IgD-negative memory B cell (primary cell): Measurements from ENCODE around the gene PTBP3. TPM values are rescaled to one million over a fixed set of nuclear protein-coding genes. Genes with fewer than 3 reads are reported as not detected.
"Not testable (repeated sequence)": the region's sequence is repeated elsewhere in the genome, so short reads cannot be mapped to it uniquely, and the experiment has no call there.

ENCODE experiments used
- H3K27ac Mint-ChIP-seq, 3 donors: one replicate each; pipeline ENCODE4 v1.8.0; 2020 to 2022; ENCODE audit warnings: mild to moderate bottlenecking in 3 of 3, mixed read lengths in 3 of 3, moderate library complexity in 1 of 3
- H3K27me3 Mint-ChIP-seq: one replicate; pipeline ENCODE4 v1.8.0; 2021; ENCODE audit warnings: mixed read lengths
- H3K36me3 Mint-ChIP-seq: one replicate; pipeline ENCODE4 v1.8.0; 2020; ENCODE audit warnings: mild to moderate bottlenecking, mixed read lengths
- H3K4me1 Mint-ChIP-seq, 3 donors: one replicate each; pipeline ENCODE4 v1.8.0; 2020 to 2022; ENCODE audit warnings: mixed read lengths in 3 of 3, mild to moderate bottlenecking in 1 of 3
- H3K4me3 Mint-ChIP-seq, 4 donors: one replicate each; pipeline ENCODE4 v1.8.0; 2020 to 2022; ENCODE audit warnings: mild to moderate bottlenecking in 4 of 4, mixed read lengths in 4 of 4, moderate library complexity in 3 of 4
- H3K9me3 Mint-ChIP-seq, 3 donors: one replicate each; pipeline ENCODE4 v1.8.0; 2020 to 2021; ENCODE audit warnings: mixed read lengths in 3 of 3, mild to moderate bottlenecking in 1 of 3
- polyA plus RNA-seq: library from polyadenylated mRNA; unstranded; fragments of 300-500 nt; fragmentation: Illumina TruSeq; gene quantifications from one replicate; pipeline ENCODE4 v1.2.3, GENCODE V29; 2021

The PTBP3 gene
- polyA plus RNA-seq: 32.7 TPM

GRCh38 chr9:112332977-112333638, at the start of gene PTBP3:
Gene PTBP3, minus strand, starts transcription at chr9:112333619. Its CDS starts 35,754 bp downstream, at chr9:112297865.
- H3K27ac Mint-ChIP-seq: peak within 1 kb of the TSS; percentile 93 to 97 (median 97)
- H3K9me3 Mint-ChIP-seq: no peaks in the 10 kb centered on the region
- H3K36me3 Mint-ChIP-seq: no peaks in the 10 kb centered on the region
- H3K4me3 Mint-ChIP-seq: peak within 1 kb of the TSS; percentile 89 to 98 (median 96)
- H3K27me3 Mint-ChIP-seq: no peaks in the 10 kb centered on the region
- H3K4me1 Mint-ChIP-seq: peaks cover 30 to 39% (median 33%) of the 10 kb centered on the region in 3 donors

GRCh38 chr9:112382501-112383364, 49.3 kb upstream of the PTBP3 start:
- peaks cover 36 to 44% (median 38%) of the 10 kb centered on the region in 3 donors for H3K4me1 Mint-ChIP-seq
- no peaks in the 10 kb centered on the region for H3K36me3 Mint-ChIP-seq
- H3K27me3 Mint-ChIP-seq: no peaks in the 10 kb centered on the region
- no peaks in the 10 kb centered on the region for H3K9me3 Mint-ChIP-seq
- peak overlapping the region in 2 of 4 donors; percentile 39 to 99 for H3K4me3 Mint-ChIP-seq
- H3K27ac Mint-ChIP-seq: peak overlapping the region in 1 of 3 donors; percentile 95

GRCh38 chr9:112382066-112382465, 48.6 kb upstream of the PTBP3 start:
- Mint-ChIP-seq H3K27ac (peak overlapping the region in 2 of 3 donors; percentile 31 to 95), H3K9me3 (no peaks in the 10 kb centered on the region), H3K4me3 (peak overlapping the region in 2 of 4 donors; percentile 39 to 99), H3K4me1 (peaks cover 36 to 48% (median 41%) of the 10 kb centered on the region in 3 donors), H3K27me3 (no peaks in the 10 kb centered on the region), H3K36me3 (no peaks in the 10 kb centered on the region)

GRCh38 chr9:112380825-112381221, 47.4 kb upstream of the PTBP3 start:
- Mint-ChIP-seq H3K27me3 (no peaks in the 10 kb centered on the region), H3K27ac (peak overlapping the region; percentile 84 to 95 (median 95)), H3K9me3 (no peaks in the 10 kb centered on the region), H3K36me3 (no peaks in the 10 kb centered on the region), H3K4me1 (peaks cover 36 to 51% (median 41%) of the 10 kb centered on the region in 3 donors), H3K4me3 (peak overlapping the region; percentile 97 to 100 (median 99))

DNA sequence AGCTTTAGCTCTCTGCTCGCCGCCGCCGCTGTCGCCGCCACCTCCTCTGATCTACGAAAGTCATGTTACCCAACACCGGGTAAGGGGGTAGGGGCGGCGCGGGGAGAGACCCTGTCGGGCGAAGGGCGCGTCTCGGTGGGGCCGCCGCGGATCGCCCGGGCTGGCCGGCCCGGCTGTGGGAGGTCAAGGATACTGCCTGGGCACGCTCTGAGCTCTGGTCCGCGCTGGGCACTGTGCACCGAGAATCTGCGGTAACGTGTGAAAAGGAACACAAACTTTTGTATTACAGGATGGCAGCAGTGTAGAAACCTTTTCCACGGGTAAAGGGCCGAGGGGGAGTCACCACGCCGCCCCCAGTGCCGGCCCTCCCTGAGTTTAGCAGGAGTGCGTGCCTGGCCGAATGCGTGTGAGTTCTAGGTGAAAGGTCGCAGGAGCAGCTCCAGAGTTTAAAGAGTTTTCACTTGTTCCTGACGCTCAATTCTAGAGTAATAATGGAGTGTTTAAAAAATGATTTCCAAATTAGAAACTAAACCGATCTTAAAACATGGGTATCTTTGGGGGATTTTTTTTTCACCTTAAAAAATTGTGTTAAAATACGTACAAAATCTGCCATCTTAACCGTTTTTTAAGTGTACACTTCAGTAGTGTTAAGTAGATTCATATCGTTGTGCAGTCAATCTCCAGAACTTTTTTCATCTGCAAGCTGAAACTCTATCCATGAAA, 46.8 kb upstream of the PTBP3 start, which contains the start of gene HSDL2:
Gene HSDL2, plus strand, starts transcription at position 7 of the 723 bp plus-strand sequence. Its CDS starts 56 bp downstream, at position 63.
- no peaks in the 10 kb centered on the region for H3K9me3 Mint-ChIP-seq
- peak within 1 kb of the TSS; percentile 97 to 100 (median 99) for H3K4me3 Mint-ChIP-seq
- H3K27me3 Mint-ChIP-seq: no peaks in the 10 kb centered on the region
- no peaks in the 10 kb centered on the region for H3K36me3 Mint-ChIP-seq
- peaks cover 36 to 51% (median 41%) of the 10 kb centered on the region in 3 donors for H3K4me1 Mint-ChIP-seq
- H3K27ac Mint-ChIP-seq: peak within 1 kb of the TSS; percentile 84 to 99 (median 95)

DNA sequence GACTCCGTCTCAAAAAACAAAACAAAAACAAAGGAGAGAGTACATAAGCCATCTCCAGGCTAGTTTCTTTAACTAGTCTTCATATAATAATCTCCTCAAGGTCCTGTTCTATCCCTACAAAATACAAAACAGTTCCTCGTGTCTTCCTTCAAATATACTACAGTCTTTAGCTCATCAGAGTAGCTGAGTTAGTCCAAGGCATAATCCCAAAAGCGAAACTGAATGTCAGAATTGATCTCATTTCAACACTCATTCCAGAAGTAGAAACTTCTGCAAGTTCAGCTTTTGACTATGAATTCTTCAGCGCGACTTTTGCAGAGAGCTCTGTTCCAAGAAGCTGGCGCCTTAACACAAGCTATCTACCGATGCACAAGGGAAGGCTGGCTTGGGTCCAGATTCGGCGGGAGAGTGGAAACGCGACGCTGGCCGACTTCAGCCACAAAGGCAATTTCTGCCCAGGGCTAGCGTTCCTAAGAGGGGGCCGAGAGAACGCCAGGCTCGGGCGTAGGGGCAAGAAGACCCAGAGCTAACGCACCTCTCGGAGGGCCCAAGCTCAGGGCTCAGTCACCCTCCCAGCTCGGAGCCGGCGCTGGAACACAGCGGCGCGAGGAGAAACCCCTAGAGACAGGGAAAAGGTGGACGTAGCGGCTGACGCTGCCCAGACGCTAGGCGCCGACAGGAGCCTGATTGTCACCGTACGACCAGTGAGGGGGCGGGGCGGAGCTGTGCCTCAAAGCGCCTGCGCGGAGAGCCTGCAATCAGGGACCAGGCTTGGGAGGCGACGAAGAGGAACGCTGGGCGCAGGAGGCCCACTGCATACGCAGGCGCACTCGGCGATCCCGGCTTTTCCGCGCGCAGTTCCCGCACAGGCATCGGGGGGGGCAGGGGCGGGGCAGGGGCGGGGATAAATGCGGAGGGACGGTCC, 46.0 kb upstream of the PTBP3 start:
- Mint-ChIP-seq H3K9me3 (no peaks in the 10 kb centered on the region), H3K27ac (peak overlapping the region; percentile 84 to 99 (median 95)), H3K4me3 (peak overlapping the region; percentile 97 to 100 (median 99)), H3K4me1 (peaks cover 30 to 45% (median 36%) of the 10 kb centered on the region in 3 donors), H3K36me3 (peaks cover 2% of the 10 kb centered on the region), H3K27me3 (no peaks in the 10 kb centered on the region)

DNA sequence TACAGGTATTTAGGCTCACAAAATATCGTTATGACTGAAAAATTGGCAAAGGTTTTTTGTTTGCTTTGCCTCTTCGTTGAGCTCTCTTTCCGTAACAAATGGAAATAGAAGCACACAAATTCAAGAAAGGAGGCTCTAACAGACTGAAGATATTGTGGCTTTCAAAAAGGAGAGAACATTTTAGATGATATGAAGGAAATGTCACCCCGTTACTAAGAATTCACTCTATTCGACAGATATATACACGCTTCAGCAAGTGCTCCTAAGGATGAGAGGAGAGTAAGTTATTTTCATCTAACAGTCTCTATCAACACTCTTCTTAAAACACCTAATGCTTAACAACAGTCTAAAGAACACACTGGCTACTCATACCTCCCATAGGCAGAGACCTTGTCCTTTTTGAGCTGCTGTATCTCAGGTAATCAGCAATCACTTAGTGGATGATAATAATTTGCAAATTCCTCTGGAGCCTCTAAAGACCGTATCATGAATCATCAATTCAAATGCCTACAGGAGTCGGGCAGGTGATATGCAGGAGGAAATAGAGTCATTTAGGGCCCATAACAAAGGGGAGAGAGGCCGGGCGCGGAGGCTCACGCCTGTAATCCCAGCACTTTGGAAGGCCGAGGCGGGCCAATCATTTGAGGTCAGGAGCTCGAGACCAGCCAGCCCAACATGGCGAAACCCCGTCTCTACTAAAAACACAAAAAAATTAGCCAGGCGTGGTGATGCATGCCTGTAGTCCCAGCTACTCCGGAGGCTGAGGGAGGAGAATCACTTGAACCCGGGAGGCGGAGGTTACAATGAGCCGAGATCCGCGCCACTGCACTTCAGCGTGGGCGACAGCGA, 45.1 kb upstream of the PTBP3 start:
- H3K9me3 Mint-ChIP-seq: no peaks in the 10 kb centered on the region
- peaks cover 2% of the 10 kb centered on the region for H3K36me3 Mint-ChIP-seq
- H3K27me3 Mint-ChIP-seq: no peaks in the 10 kb centered on the region
- peak overlapping the region; percentile 97 to 100 (median 99) for H3K4me3 Mint-ChIP-seq
- H3K27ac Mint-ChIP-seq: peak overlapping the region; percentile 84 to 99 (median 95)
- peaks cover 23 to 39% (median 30%) of the 10 kb centered on the region in 3 donors for H3K4me1 Mint-ChIP-seq

- peaks cover 2% of the 10 kb centered on the region for H3K36me3 Mint-ChIP-seq
- no peaks in the 10 kb centered on the region for H3K27me3 Mint-ChIP-seq
- H3K4me3 Mint-ChIP-seq: peak overlapping the region in 2 of 4 donors; percentile 42 to 99
- H3K4me1 Mint-ChIP-seq: peaks cover 17 to 32% (median 27%) of the 10 kb centered on the region in 3 donors
- H3K27ac Mint-ChIP-seq: peak overlapping the region in 1 of 3 donors; percentile 95
- H3K9me3 Mint-ChIP-seq: no peaks in the 10 kb centered on the region
These were observed 44.4 kb upstream of the PTBP3 start for GRCh38 chr9:112377684-112378327.

DNA sequence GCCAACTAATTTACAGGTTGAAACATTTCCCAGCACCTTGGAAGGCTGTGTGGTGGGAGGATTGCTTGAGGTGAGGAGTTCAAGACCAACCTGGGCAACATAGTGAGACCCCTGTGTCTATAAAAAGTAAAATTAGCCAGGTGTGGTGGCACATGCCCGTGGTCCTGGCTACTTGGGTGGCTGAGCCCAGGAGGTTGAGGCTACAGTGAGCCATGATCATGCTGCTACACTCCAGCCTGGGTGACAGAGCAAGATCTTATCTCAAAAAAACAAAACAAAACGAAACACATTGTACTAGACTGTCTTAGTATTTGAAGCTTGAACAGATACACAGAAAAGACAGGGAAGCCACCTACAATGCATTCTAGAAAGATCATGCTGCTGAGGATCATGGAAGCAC, 43.7 kb upstream of the PTBP3 start:
- H3K4me1 Mint-ChIP-seq: peaks cover 14 to 28% (median 24%) of the 10 kb centered on the region in 3 donors
- H3K4me3 Mint-ChIP-seq: peak overlapping the region in 2 of 4 donors; percentile 52 to 99
- H3K36me3 Mint-ChIP-seq: peaks cover 2% of the 10 kb centered on the region
- H3K27me3 Mint-ChIP-seq: no peaks in the 10 kb centered on the region
- no peaks in the 10 kb centered on the region for H3K9me3 Mint-ChIP-seq
- H3K27ac Mint-ChIP-seq: no peak overlapping the region

DNA sequence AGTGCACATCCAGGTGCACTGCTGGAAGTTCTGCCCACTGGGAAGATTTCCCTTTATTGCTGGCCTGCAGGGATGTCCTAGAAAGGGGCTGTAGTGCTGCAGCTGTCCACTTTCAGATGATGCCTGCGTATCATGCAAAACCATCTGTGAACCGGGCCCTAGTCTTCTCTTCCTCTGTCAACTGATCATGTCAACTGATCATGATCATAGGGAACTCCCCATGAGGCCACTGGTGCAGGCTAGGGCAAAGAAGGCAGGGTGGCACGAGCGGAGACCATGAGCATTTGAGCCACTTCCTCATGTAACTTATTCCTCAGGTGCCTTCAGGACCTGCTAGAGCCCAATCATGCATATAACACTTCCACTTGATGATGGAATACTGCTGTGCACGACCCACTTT, 41.9 kb upstream of the PTBP3 start:
- Mint-ChIP-seq H3K4me1 (peaks cover 11 to 19% (median 11%) of the 10 kb centered on the region in 3 donors), H3K27me3 (no peaks in the 10 kb centered on the region), H3K27ac (no peak overlapping the region), H3K4me3 (no peak overlapping the region), H3K36me3 (peaks cover 2% of the 10 kb centered on the region), H3K9me3 (no peaks in the 10 kb centered on the region)

DNA sequence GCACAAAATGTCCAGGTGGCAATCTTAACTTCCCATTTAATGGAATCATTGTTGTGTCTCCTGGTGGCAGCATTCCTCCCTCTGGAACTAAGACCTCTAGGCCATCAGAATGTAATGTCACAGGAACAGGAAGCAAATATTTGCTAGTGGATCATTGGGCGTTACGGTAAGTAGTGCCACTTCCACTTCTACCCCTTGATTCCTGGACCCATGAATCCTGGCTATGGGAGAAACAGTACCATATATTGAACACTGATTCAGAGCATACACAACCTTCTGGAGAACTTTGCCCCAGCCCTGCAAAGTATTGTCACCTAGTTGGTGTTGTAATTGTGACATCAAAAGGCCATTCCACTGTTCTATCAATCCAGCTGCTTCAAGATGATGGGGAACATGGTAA, 40.8 kb upstream of the PTBP3 start:
- H3K4me3 Mint-ChIP-seq, H3K36me3 Mint-ChIP-seq, H3K27me3 Mint-ChIP-seq, H3K9me3 Mint-ChIP-seq, H3K27ac Mint-ChIP-seq: not testable (repeated sequence)
- peaks cover 8 to 19% (median 11%) of the 10 kb centered on the region in 3 donors for H3K4me1 Mint-ChIP-seq

DNA sequence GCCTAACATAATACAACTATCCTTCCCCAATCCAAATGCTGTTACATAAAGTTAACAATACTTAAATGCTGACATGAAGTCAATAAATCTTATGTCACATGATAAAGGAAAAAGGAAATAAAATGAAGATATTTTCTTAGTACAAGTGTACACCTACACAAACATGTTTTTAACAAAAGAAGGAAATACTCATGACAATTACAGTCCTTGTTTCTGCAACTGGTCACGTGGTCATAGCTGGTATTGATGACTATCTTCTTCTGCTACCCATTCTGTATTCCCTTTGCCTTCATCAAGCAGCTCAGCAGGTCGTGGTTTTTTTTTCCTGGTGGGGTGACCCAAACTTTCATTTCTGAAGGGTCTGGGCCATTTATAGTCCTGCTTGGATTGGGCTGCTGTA, 40.2 kb upstream of the PTBP3 start:
- H3K36me3 Mint-ChIP-seq, H3K9me3 Mint-ChIP-seq, H3K27me3 Mint-ChIP-seq, H3K4me3 Mint-ChIP-seq, H3K27ac Mint-ChIP-seq: not testable (repeated sequence)
- peaks cover 4 to 16% (median 10%) of the 10 kb centered on the region in 3 donors for H3K4me1 Mint-ChIP-seq

GRCh38 chr9:112371060-112371459, 37.6 kb upstream of the PTBP3 start:
- Mint-ChIP-seq H3K36me3 (peaks cover 2% of the 10 kb centered on the region), H3K27ac (no peak overlapping the region), H3K27me3 (no peaks in the 10 kb centered on the region), H3K9me3 (peaks cover 5 to 10% (median 6%) of the 10 kb centered on the region in 3 donors), H3K4me1 (no peaks in the 10 kb centered on the region), H3K4me3 (no peak overlapping the region)
